GM19463 (cell line): ENCODE measurements around the gene TNFAIP8L1.

Source experiments
- ATAC-seq: cut with Tn5 transposase; IDR thresholded peaks from one replicate; pipeline ENCODE4 v1.9.1; 2021; ENCODE audit warnings: mild to moderate bottlenecking, moderate library complexity; ENCODE audit not compliant: unreplicated experiment

Gene TNFAIP8L1

DNA sequence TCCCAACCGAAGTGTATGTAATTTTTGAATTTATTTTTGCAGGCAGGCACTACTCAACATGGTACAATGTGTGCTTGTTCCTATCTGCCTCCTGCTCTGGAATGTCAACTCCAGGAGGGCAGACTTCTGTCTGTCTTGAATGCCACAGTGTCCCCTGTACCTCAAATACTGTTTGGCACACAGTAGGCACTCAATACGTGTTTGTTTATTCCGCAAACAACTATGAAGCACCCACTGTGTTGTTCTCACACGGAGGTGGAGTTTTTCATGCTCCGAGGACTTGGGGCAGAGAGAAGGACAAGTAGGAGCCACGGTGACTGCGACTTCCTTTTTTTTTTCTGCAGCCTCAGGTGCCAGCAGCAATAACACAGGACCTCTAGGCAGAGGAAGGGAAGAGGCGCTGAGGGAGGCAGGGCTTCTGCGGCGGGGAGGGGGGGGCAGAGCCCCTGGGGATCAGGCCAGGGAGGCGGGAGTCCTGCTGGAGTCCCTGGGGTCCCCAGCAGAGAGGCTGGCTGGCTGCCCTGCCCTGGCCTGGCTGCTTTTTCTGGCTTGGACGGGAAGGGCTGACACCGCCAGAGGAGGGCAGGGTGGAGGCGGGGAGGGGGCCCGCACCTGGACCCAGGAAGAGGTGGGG is 29.3 kb upstream of the TNFAIP8L1 start:
- ATAC-seq: no peak

DNA sequence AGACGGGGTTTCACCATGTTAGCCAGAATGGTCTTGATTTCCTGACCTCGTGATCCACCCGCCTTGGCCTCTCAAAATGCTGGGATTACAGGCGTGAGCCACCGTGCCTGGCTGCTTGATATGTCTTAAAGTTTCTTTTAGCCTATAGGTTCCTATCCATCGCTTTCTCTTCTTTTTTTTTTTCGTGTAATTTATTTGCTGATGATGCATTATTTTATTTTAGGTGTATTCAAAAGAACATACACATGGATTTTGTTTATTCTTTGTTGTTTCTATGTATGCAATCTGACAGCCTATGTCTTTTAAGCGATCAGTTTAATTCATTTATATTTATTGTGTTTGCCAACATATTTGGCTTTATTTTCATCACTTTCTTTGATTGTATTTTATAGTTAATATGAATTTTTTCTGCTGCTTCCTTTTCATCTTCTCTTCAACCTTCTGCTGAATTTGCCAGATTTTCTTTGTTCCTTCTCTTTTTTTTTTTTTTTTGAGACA is 26.0 kb upstream of the TNFAIP8L1 start:
- no peak for ATAC-seq

DNA sequence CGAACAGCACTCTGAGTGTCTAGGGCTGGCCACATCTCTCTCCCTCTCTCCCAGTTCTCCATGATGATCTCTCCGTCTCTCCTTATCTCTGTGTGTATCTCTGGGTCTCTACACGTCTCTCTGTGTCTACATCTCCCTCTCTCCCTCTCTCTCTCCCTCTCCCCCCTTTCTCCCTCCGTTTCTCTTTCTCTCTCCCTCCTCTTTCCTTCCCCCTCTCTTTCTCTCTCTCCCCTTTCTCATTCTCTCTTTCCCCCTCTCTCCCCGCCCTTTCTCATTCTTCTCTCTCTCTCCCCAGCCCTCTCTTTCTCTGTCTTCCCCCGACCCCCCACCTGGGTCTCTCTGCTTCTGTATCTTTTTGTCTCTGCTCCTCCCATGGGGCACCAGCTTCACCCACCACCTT is 21.3 kb upstream of the TNFAIP8L1 start:
- no peak for ATAC-seq

DNA sequence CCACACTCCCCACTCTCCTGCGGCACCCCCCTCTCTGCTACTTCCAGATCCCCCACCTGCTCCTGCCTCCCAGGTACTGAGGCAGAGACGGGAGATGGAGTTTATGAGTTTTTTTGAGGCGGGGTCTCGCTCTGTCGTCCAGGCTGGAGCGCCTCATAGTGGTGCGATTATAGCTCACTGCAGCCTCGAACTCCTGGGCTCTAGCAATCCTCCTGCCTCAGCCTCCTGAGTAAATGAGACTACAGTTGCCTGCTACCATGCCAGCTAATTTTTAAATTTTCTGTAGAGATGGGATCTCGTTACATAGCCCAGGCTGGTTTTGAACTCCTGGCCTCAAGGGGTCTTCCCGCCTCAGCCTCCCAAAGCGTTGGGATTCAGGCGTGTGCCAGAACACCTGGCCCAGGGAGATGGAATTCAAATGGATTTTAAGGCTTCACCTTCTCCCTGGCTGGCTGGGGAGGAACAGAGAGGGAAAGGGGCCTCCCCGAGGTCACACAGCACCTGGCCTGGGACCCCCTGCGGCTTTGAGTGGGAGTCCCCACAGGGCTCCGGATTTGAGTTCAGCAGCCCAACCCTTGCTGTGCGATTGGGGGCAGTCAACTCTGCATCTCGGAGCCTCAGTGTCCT is 19.5 kb upstream of the TNFAIP8L1 start:
- no peak for ATAC-seq

DNA sequence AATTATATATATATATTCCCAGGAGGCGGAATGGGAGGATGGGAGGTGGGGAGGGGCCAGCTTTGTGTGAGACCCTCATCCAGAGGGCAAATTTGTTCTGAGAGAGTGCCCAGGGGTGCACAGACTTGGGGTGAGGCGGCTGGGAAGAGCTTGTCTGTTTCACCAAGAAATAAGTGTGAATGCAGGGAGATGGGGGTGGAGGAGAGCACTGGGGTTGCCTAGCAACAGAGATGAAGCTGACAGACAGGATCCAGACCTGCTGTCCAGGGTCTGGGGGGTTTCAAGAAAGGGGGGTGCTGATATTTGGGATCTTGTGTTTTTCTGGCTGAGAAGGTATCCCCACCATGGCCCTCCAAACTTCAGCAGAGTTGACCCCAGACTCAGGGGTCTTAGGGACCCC is 18.6 kb upstream of the TNFAIP8L1 start:
- ATAC-seq: no peak

DNA sequence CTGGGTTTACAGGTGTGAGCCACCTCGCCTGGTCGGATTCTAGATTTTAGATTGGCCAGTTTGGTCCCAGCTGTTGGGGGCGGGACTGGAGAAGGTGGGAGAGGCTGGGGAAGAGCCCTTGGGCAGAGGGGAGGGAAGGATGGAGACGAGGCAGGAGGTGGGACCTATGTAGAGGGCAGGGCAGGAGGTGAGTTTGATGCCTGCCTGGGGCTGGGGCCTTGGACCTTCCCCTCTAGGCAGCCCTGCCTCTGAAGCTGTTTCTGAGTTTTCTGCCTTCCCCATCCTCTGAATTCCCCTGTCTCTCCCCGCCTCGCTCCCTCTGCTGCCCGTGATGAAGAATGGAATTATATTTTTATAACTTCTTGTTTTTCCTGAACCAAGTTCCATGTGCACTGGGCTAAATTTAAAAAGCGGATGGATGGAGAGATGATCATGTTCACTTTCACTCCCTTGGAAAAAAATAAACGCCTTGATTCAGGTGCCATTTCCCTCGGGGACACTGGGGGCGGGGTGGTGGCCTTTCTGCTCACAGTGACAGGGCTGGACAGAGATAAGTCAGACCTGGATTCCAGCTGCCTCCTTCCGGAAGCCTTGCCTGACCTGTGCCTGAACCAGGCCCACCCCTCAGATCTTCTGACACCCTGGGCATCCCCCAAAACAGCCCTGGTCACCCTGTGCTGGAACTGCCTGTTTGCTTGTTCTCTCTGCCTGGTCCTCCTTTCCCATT is 16.5 kb upstream of the TNFAIP8L1 start:
- ATAC-seq: no peak

DNA sequence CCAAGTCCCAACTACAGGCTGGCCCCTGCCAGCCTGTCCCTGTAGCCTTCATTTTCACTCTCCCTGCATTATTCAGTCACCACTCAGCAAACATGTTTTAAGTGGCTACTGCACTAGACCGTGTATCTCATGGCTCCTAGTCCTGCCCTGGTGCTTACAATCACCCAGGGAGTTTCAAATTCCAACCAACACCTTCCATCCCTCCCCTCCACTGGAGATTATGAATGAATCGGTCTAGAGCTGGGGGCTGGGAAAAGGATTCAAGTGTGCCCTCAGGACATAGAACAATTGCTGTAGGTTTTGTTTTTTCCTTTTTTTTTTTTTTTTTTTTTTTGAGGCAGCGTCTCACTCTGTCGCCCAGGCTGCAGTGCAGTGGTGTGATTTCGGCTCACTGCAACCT is 15.0 kb upstream of the TNFAIP8L1 start:
- ATAC-seq: no peak

DNA sequence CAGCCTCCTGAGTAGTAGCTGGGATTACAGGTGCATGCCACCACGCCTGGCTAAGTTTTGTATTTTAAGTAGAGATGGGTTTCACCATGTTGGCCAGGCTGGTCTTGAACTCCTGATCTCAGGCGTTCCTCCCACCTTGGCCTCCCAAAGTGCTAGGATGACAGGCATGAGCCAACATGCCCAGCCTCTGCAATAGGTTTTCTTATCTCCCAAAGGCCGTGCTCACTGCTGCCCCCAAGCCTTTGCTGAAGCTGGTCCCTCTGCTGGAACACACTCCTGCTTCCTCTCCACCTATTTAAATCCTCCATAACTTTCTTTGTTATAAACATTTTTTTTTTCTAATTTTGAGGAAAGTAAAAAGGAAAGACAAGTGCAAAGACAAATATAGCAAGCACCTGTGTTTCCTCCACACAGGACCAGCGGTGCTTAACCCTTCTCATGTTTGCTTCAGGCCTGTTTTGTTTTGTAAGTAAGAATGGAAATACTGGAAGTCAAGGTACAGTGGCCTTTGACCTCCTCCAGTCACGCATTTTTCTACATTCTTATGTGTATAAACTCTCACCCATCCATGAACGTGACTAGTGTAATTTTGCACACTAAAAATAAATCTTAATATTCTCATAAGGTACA is 14.5 kb upstream of the TNFAIP8L1 start:
- no peak for ATAC-seq

DNA sequence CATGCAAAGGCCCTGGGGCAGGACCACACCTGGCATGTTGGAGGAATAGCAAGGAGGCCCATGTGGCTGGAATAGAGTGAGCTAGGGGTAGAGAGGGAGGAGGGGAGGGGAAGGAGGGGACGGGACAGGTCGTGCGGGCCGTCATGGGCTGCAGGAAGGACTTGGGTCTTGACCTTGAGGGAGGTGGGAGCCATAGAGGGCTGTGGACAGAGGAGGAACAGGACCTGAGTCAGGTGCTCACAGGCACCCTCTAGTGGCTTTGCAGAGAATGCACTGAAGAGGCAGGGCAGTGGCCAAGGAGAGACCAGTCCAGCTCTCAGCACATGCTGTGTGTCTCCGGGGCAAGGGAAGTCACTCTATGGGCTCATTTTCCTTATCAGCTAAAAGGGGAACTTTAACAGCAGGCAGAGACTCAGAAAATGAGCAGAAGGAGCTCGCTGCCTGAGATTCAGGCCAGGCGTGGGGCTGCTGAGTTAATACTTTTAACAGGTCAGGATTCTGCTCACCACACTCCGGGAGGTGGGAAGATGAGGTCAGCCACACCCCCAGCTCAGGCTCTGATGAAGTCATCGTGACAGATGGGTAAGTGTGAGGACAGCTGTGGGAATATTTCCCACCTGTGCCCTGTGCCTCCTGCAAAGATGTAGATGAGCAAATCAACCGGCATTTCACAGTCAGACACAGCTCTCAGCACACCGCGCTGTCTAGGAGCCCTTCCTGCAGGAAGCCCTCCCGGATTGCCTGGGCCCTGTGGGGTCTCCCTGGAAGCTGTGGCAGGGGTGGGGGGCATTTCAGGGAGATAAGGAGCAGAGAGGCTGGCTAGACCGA is 6.0 kb upstream of the TNFAIP8L1 start:
- ATAC-seq: no peak

DNA sequence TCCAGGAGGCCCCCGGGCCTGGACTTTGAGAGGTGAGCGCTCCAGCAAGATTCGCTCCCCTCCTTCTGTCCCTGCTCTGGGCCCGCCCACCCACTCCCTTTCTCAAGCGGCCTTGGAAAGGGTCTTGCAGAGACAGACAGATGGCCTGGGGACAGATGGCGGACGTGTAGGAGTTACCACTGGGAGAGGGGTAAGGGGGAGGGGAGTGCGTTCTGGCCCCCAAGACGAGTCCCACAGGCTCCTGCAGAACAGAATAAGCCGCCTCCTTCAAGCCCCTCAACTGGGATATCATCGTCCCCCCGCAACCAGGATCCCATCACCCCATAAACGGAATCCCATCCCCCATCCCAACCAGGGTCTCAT is 3.6 kb upstream of the TNFAIP8L1 start:
- ATAC-seq: no peak

DNA sequence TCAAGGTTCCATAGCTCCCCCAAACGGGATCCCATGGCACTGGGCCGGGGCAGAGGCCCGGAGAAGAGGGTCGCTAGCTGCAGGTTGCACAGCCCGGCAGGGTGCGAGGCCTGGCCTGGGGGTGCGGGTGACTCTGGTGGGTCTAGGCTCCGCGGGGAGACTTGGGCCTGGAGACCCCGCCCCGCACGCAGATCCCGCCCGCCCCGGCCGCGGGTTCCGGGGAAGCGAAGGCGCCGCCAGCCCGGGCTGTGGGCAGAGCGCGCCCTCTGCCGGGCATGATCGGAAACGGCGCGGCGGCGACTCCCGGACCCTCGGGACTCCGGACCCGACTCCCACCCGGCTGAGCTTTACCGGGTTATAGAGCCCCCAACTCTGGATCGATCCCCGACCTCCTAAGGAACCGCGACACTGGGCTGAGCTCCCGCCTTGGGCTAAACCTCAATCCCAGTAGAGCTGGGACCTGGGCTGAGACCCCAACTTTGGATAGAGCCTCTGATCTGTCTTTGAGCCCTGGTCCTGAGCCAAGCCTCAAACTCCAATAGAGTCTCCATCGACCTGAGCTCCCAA is 3.1 kb upstream of the TNFAIP8L1 start:
- ATAC-seq: no peak

DNA sequence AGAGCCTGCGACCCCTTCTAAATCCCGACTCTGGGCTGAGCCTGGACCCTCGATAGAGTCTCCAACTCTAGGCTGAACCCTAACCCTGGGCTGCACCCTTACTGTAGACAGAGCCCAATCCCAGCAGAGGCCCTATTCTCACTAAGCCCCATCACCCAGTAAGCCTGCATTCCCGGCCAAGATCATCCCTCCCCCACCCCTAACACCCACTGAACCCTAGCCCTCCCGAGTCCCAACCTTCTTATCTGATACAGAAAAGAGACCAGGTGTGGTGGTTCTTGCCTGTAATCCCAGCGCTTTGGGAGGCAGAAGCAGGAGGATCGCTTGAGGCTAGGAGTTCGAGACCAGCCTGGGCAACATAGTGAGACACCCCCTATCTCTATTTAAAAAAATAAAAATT is 2.6 kb upstream of the TNFAIP8L1 start:
- no peak for ATAC-seq

DNA sequence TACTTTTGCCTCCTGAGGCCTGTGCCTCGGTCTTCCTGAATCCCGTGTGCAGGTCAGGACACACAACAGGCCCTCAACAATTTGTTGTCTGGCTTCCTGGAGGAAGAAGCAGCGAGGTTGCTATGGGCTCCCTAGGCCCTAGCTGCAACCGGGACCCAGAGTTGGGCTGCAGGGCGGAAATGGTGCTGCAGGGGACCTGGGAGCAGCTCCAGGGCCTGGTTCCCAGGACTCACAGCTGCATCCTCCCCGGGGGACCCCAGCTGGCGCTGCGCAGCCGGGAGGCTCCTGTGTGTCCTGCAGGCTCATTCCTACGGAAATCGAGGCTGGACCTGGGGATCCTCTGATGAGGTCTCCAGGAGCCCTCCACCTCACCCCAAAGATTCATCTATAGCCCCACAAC is 999 bp upstream of the TNFAIP8L1 start:
- no peak for ATAC-seq

DNA sequence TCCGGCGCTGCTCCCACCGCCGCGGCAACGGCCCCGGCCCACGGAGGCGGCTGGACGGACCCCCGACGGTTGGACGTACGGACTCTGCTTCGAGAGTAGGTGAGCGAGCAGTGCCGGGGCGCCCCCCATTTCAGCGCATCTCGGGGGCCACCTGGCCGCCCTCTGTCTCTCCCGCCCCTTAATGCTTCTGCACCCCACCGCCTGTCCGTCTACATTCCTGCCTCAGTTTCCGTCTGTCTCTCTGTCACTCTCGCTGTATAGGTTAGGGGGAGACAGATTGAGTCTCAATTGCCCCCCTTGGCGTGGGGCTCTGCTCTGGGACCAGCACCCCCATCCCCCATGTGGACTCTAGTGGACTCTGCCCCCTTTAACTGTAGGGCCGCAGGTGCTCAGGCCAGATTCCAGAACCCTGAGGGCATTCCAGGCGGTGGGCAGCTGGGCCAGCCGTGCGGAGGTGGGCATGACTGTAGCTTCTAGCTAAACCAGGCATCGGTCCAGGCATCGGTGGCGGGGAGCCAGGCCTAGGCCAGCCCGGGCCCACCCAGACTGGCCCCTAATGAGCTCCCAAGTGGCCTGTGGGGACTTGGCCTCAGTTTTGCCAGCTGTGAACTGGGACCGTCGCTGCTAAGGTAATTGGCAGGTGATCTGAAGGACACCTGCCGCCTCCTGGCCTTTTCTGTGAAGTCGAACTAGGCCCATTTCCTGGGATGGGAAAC is 373 bp downstream of the TNFAIP8L1 start:
- no peak for ATAC-seq

DNA sequence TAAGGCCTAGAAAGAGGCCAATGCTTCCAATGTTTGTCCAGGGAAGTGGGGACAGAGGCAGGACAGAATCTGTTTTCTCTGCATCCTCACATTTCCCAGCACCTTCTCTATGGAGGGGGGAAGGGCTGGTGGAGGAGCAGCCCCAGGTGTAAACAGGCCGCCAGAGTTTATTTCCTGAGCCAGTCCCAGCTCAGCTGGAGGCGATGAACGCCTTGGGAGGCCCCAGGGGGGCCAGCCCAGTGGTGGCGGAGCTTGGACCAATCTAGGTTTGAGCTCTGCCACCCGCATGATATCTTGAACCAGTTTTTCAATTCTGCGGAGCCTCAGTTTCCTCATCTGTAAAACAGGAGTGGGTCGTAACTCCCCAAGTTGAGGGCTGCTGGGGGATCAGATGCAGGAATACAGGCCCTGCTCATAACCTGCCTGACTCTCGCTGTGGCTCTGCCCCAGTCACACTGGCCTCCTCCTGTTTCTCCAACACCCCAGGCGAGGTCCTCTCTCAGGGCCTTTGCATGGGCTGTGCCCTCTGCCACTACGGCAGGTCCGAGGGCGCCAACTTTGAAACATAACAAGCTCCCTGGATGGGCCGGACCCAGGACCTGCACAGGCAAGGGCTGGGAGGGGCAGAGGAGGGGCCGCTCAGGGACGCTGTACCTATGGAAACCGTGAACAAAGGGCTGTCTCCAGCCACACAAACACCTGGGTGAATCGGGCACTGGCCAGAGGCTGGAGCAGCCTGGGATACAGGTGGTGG is 1.1 kb downstream of the TNFAIP8L1 start:
- ATAC-seq: no peak

DNA sequence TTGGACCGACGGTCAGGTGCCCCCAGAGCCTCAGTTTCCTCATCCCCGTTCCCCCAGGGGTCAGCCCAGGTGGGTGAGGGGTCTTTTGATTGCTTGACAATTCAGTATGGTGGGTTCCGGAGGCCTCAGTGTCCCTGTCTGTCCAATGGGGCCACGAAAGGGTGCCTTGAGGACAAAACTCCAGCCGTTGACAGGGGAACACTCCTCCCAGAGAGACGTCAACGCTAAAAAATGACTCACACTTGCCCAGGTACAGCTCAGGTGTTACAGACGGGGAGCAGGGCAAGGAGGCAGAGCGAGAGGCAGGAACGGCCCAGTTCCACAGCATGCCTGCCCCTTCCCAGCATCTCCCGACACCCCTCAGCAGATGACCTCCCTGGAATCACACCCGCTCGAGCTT is 1.8 kb downstream of the TNFAIP8L1 start:
- ATAC-seq: no peak

DNA sequence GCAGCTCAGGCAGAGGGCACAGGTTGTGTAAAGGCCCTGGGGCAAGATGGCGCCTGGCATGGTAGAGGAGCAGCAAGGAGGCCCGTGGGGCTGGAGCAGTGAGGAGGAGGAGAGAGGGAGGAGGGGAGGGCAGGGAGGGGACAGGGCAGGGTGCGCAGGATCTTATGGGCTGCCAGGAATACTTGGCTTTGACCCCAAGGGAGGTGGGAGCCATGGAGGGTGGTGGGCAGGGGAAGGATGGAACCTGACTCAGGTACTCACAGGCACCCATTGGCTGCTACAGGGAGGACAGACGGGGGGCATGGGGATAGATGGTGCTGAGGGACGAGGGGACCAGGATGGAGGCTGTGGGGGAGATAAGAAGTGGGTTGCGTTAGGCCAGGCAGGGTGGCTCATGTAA is 3.3 kb downstream of the TNFAIP8L1 start:
- ATAC-seq: no peak

DNA sequence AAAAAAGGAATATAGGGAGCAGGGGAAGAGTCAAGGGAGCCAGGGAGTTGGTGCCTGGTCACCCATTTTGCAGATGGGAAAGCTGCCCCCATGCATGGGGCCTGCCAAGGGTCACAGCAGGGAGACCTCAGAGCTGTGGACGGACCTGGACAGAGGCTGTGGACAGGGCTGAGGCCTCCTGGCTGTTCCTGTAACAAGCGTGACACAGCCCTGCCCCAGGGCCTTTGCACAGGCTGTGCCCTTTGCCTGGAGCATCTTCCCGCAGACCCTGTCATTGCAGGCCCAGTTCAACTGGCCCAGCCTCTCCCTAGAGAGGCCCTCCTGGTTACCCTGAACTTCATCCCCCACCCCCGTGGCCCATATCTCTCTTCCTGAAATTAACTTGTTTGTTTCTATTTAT is 6.4 kb downstream of the TNFAIP8L1 start:
- ATAC-seq: no peak
